Activated T-cell treated with anti-CD3 and anti-CD28 coated beads for 24 hours (primary cell): ENCODE measurements around the gene TRIM33.
A peak's percentile ranks its signal among the peaks of the same experiment; 100 is the strongest.
"Not testable (repeated sequence)": the region's sequence is repeated elsewhere in the genome, so short reads cannot be mapped to it uniquely, and the experiment has no call there.

ENCODE experiments used
- DNase-seq: peaks from one replicate; pipeline ENCODE4 v3.0.0-alpha.2; 2020; ENCODE audit warnings: low read depth

TRIM33 gene

DNA sequence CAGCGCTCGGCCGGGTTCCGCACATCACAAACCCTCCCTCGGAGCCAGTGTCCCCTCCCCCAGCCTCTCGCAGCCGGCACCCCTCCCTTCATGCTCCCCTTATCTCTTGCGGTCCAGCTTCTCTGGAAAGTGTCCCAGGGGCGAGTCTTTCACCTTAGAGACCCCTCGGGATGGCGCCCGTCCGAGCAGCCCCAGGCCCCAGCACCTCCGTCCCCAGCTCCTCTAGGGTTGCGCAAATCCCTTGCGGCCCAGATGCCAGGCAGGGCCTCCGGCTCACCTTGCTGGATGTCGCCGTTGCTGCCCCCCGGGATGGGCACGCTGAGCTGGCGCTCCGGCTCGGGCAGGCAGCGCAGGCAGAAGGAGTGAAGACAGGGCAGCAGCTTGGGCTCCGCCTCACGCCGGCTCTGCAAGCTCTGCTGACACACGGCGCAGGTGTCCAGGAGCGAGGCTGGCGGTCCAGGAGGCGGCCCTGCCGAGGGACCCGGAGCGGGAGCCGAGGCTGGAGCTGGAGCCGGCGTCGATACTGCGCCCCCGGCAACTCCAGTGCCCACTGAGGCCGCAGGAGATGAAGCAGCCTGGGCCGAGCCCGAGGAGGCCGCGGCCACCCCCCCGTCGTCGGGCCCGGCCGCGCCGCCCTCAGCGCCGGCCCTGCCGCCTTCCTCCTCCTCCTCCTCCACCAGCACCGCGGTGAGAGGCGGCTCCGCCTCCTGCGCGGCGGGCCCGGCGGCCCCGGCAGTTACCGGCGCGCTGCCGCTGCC lies 550 bp downstream of the TRIM33 start:
- DNase-seq: peak; percentile 9

GRCh38 chr1:114509596-114510273 lies 1.3 kb downstream of the TRIM33 start:
- no peak for DNase-seq

DNA sequence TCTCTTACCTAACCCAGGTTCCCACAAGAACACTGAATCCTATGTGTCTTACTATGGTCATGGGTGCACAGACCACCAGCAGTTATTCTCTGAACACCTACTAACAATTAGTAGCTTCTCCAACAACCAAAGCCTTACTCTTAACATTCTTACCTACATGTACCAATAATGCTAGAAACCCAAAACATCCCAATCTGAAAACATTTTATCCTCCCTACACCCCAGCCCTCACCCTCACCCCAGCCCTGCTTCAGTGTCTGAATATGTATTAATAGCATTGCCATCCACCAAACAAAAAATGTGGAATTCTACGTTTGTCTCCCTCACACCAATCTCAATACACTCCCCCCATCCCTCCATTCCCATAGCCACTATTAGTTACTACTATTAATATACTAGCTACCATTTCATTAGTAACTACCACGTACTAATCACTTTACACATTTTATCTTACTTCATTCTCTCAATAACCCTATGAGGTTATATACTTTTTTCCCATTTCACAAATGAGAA lies 2.6 kb downstream of the TRIM33 start:
- no peak for DNase-seq

GRCh38 chr1:114507513-114507912 lies 3.5 kb downstream of the TRIM33 start:
- no peak for DNase-seq

DNA sequence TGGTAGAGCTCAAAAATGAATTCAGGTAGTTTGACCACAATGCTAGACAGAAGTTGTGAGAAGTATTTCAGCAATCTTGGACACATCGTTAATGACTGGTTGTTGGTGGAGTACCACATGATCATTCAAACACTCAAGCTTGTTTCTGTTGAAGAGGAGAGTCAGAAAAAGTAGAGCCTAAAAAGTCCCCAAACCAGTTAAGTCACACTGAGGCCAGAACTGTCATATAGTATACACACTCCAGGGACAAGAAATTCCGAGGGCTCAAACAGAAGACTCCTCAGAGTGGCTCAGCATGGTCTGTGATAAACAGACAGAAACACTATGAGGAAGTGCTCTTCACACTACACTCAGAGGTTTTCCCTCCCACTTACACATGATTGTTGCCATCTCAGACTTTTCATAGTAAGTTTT lies 5.8 kb downstream of the TRIM33 start:
- DNase-seq: no peak

- no peak for DNase-seq
Measured at GRCh38 chr1:114503916-114504422, 7.0 kb downstream of the TRIM33 start.

DNA sequence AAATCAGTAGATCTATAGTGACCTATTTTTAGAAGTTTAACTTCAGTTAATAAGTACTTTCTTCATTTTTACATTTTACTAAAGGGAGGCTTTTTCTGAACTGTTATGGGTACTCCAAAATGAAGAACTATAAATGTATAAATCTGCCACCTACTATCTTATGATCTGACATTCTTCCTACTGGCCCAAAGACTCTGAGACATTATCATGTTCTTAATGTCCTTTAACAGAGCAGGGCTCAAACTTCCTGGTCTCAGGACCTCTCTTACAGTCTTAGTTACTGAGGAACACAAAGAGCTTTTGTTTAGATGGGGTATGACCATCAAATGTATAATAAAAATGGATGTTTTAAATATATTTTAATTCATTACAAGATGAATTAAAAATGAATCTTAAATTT lies 8.9 kb downstream of the TRIM33 start:
- DNase-seq: no peak

- no peak for DNase-seq
Measured at GRCh38 chr1:114499478-114499877, 11.5 kb downstream of the TRIM33 start.

- no peak for DNase-seq
Measured at GRCh38 chr1:114496089-114496488, 14.9 kb downstream of the TRIM33 start.

GRCh38 chr1:114495486-114495885 lies 15.5 kb downstream of the TRIM33 start:
- DNase-seq: no peak

DNA sequence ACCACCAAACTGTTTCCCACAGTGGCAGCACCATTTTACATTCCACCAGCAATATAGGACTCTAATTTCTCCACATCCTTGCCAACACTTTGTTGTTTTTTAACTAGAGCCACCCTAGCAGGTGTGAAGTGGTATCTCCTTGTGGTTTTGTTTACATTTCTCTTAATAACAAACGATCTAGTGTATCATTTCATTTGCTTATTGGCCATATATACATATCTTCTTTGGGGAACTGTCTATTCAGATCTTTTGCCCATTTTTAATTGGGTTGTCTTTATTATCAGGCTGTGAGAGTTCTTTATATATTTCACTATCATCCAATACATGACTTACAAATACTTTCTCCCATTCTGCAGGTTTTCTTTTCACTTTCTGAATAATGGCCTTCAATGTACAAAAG lies 18.0 kb downstream of the TRIM33 start:
- no peak for DNase-seq

- no peak for DNase-seq
Measured at GRCh38 chr1:114490274-114490693, 20.7 kb downstream of the TRIM33 start.

DNA sequence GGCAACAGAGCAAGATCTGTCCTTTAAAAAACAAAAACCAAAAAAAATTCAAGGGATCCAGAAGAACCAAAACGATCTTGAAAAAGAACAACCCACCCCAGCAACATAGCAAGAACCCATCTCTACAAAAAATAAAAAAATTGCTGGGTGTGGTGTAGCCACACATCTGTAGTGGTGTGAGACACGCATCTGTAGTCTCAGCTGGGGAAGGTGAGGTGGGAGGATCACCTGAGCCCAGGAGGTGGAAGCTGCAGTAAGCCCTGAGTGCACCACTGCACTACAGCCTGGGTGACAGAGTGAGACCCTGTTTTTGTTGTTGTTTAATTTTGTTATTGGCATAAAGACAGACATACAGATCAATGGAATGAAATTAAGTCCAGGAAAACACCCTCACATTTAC lies 22.3 kb downstream of the TRIM33 start:
- no peak for DNase-seq

DNA sequence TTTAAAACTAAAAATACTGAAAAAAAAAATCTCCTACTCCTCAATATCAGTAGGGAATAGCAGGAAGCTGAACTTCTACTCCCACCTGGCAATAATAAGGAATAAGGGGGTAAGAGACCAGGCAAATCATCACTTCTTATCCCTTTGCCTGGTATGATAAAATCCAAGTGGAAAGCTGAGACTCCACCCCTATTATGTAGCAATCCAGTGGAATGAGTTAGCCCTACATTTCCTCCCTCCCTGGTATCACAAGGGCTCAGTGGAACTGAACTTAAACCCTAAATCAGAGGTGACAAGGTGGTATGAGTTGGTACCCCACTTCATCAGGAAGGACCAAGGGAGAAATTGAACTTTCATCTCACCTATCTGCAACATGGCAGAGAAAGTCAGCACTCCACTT lies 25.7 kb downstream of the TRIM33 start:
- no peak for DNase-seq

- no peak for DNase-seq
Measured at GRCh38 chr1:114482585-114482984, 28.4 kb downstream of the TRIM33 start.

- DNase-seq: not testable (repeated sequence)
Measured at GRCh38 chr1:114479636-114480035, 31.4 kb downstream of the TRIM33 start.

DNA sequence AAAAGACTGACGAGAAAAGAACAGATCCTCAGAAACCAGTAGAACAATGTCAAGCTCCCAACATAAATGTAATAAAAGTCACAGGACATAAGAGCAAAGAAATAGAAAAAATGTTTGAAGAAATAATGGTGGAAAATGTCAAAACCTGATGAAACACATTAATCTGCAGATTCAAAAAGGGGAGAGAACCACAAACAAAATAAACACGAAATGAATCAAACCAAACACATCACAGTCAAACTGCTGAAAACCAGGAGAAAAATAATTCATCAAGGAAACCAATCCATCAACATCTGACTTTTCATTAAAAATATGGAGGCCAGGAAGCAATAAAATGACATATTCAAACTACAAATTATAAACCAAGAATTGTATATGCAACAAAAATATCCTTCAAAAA lies 31.9 kb downstream of the TRIM33 start:
- DNase-seq: no peak

GRCh38 chr1:114473796-114474195 lies 37.2 kb downstream of the TRIM33 start:
- no peak for DNase-seq

- DNase-seq: no peak
Measured at GRCh38 chr1:114472408-114472807, 38.6 kb downstream of the TRIM33 start.

DNA sequence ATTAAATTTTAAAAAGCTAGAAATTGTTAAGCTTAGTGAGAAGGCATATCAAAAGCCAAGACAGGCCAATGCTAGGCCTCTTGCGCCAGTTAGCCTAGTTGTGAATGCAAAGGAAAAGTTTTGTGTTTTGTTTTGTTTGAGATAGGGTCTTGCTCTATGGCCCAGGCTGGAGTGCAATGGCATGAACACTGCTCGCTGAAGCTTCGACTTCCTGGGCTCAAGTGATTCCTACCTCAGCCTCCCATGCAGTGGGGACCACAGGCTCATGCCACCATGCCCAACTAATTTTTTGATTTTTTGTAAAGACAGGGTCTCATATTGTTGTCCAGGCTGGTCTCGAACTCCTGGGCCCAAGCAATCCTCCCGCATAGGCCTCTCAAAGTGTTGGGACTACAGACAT lies 40.3 kb downstream of the TRIM33 start:
- no peak for DNase-seq

DNA sequence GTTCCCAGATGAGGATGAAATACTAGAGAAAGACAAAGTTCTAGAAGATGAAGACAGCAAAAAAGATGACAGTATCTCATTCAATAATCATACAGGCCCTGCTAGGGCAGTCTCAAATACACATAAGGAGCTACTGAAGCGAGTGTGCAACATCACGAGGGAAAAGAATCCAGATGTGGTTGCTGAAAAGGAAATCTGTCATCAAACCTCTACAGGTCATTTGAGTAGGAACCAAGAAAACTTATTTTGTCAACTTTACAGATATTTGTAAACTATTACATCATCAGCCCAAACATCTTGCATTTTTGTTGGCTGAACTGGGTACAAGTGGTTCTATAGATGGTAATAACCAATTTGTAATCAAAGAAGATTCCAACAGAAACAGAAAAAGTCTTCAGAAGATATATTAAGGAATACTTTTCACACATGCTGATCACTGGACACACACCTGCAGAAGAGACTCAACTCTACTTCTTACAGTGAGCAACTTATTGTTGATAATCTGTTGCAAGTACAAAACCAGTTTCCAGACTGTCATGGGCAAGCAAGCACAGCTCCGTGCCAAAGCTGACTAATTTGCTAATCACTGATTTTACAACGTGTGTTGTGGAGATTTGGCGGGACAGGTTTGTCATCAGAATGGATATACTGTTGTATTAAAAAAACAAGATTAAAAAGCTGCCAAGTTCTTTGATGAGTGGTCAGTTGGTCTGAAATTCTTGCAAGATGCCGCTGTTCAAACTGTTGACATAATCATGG lies 42.1 kb downstream of the TRIM33 start:
- DNase-seq: no peak

GRCh38 chr1:114468047-114468446 lies 43.0 kb downstream of the TRIM33 start:
- no peak for DNase-seq

- DNase-seq: no peak
Measured at GRCh38 chr1:114467491-114467890, 43.5 kb downstream of the TRIM33 start.
